T-helper 1 cell treated with Interleukin-12 subunit alpha and Interleukin-12 subunit beta and Interleukin-4 antibody, amounts not matched to agents 30 ng/mL and 1 ng/mL, for 36 hours (primary cell): ENCODE results near the gene IQSEC1. TPM values are rescaled to one million over a fixed set of nuclear protein-coding genes. Genes with fewer than 3 reads are reported as not detected.

ENCODE experiments used
- intact Hi-C: fragments of 100-400 bp; cut with micrococcal nuclease; formaldehyde crosslinking; loops from one replicate; pipeline ENCODE4 v1.15.1; 2024
- total RNA-seq: library from RNA; stranded (reverse); gene quantifications from 2 replicates; pipeline ENCODE4 v1.2.3, GENCODE V29; 2022

The IQSEC1 gene
- total RNA-seq, 1 donor from 2014 or later = 54.4 TPM

DNA sequence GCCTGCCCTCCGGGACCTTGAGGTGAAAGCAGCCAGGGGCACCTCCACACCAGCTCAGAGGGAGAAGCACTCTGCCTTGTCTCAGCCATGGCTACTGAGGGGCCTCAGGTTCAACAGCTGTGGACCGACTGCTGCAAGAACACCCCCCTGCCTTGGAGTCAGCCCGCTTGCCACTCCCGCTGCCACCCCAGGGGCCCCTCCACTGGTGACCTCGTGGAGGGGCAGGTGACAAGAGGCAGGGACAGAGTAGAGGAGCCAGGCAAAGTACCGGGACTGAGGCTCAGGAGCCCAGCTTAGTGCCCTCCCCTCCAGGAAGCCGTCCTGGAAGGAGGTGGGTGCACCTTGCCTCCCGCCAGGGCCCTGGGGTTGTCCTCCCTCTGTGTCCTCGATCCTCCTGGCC is 152.3 kb downstream of the IQSEC1 start:
- intact Hi-C loops = no loop called here

DNA sequence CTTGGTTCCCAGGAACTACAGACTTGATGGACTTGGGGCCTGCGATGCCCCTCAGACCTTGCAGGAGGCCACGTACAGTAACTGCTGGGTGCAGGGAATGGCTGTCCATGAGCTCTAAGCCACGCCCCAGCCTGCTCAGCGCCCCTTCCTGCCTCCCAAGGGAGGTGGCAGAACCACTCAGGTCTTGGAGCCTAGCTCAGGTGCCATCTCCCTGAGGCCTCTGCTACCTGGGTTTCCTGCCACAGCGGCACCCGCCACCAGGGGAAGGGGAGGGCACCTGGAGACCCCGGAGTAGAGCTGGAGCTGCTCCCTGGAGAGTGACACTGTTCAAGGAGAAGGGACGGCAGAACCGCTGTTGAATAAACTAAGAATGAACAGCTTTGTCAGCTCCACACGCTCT is 154.0 kb downstream of the IQSEC1 start:
- intact Hi-C loops = no loop called here

DNA sequence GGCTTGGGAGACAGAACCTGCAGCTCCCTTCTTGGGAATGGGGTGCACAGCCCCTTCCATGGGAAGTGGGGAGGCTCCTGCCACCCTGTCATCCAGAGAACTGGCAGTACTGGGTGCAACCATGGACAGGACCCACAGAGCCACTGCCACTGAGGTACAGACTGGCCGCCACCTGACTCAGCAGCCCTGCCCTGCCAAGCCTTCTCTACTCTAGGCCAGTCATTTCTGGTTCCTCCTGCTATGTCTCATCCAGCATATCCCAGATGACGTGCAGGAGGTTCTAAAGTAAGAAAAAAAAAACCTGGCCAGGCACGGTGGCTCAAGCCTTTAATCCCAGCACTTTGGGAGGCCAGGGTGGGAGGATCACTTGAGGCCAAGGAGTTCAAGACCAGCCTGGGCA is 155.0 kb downstream of the IQSEC1 start:
- intact Hi-C loops = no loop called here

DNA sequence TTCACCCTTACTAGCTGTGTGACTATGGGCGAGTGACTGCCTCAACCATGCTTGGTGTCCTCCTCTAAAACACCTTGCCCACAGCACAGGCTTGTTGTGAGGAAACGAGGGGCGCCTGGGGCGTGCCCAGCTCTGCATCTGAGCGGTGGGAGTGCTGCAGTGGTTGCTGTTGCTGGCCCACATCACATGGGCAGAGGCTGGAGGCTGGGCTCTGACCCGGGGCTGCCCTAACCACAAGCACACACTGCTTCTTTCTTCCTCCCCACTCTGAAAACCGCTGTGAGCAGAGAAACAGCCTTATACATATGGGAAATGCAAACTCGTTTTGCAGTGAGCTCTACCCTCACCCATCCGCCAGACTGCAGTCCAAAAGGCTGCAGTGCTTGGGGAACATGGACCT is 157.1 kb downstream of the IQSEC1 start:
- intact Hi-C loops = loop anchor here (1.0 kb wide), 2 partner anchors 33 to 68 kb away; no protein-coding TSS in a partner anchor

- intact Hi-C loops = no loop called here
Measured at GRCh38 chr3:12914088-12914487, 159.1 kb downstream of the IQSEC1 start.

- intact Hi-C loops = no loop called here
Measured at GRCh38 chr3:12911881-12912415, 161.3 kb downstream of the IQSEC1 start.

GRCh38 chr3:12910356-12911099 is 162.7 kb downstream of the IQSEC1 start:
- intact Hi-C loops = no loop called here

DNA sequence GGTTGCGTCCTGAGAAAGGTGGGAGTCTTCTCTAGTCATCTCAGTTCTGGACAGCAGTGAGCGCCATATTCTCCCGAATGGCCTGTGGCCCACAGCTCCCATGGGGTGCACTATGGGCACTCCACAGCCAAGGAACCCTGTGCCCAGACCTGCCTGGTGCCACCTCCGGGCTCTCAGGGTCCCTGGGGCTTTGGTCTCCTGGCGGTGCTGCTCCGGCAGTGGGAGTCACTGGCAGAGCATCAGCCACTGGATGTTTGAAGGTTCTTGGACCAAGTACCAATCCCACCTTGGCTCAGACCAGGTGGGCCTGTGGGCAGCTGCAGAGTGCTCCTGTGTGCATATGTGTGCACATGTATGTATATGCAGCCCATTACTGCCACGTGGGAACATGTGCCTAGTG is 163.5 kb downstream of the IQSEC1 start:
- intact Hi-C loops = no loop called here

DNA sequence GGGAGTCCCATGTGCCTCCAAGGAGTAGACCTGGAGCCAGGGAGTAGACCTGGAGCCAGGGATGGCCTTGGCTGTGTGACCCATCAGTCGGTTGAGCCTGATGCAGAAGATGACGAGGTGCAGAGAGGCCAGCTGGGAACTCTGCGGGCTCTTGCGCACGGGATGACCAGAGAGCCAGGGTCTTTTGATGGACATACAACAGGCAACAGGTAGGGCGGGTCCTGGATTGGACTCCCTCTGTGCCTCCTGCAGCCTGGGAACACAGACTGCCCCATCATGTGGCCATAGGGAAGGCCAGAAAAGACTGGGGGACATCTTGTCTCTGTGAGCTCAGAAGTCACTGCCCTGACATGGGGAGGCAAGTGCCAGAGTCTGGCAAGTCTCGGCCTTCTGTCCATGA is 164.4 kb downstream of the IQSEC1 start:
- intact Hi-C loops = no loop called here

DNA sequence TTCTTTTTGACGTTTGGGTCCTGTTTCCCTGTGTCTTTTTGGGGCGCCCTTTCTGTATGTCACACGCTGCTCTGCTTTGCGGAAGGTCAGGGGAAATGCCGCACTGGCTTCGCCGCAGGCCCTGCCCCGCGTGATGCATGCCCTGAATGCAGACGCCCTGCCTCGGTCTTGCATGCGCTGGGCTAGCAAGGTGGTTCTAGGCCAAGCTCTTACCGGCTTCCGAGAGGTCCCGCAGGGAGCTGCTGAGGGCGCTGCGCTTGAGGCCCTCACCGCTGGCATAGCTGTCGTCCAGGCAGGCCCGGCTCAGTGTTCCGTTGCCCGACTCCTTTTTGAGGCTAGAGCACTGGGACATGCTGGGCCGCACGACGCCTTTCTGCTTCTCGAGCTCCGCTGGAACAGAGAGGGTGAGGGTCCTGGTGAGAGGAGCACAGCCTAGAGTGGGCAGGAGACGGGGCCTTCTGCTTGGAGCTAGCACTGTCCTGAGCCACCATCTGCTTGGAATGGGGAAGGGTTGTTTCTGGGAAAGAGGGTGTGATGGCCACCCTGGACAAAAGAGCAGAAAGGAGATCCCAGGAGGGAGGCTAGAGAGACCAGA is 165.0 kb downstream of the IQSEC1 start:
- intact Hi-C loops = no loop called here

- intact Hi-C loops = no loop called here
Measured at GRCh38 chr3:12907729-12908128, 165.5 kb downstream of the IQSEC1 start.

- intact Hi-C loops = no loop called here
Measured at GRCh38 chr3:12907296-12907695, 165.9 kb downstream of the IQSEC1 start.

DNA sequence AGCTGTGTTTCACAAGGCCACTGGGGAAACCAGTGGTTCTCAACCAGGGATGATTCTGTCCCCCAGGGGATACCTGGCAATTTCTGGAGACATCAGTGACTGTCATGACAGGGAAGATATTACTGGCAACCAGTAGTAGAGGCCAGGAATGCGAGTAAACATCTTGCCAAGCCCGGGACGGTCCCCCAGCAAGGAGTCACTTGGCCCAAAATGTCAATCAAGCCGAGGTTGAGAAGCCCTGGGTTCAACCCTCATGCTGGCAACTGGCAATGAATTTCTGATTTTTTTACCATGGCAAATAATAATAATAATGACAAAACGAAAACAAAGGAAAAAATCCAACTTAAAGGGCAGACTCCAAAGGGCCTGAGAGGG is 166.3 kb downstream of the IQSEC1 start:
- intact Hi-C loops = no loop called here

GRCh38 chr3:12906141-12906915 is 166.9 kb downstream of the IQSEC1 start:
- intact Hi-C loops = no loop called here

DNA sequence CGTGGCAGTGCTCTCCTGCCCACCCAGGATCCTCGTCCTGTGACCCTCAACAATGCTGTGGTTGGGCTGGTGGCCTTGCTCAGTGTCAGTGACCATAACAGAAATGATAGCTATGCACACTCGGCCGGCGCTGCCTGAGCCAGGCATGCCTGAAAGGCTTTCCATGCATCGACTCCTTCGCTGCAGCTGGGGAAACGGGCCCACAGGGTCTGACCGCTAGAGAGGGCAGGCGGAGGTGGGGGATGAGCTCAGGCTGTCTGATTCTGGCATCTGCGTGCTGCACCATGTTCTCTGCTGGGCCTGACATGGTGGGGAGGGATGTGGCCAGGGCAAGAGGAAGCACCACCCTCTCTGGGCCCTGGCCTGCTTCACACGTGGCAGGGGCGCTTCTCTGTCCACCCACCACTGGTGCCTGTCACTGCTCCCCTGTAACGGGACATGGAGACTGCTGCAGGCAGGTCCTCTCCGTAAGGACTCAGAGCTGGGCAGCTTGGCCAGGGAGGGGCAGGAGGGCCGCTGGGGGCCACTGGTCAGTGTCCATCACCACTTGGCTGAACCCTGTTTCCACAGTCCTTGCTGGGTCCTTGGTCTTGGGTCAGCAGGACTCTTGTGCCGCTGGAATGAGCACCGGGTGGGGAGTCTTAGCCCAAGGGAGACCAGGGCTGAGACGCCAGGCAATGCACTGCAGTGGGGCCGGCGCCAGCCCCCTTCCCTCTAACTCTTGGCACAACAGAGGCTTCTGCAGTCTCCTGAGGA is 167.7 kb downstream of the IQSEC1 start:
- intact Hi-C loops = no loop called here

DNA sequence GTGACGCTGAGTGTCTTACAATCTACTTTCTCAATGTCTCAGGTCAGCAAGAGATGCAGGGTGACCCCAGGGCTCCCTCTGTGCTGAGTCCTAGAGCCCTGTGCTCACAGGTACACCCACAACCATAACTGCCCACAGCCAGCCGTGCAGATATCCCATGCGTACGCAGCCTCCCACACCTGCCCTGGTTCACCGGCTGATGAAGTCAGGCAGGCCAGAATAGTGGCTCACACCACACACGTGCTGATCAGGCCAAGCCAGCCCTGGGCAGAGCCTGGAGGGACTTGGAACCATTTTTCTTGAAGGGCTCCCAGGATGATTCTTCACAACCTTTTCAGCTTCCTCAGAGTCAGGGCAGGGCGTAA is 168.3 kb downstream of the IQSEC1 start:
- intact Hi-C loops = no loop called here

DNA sequence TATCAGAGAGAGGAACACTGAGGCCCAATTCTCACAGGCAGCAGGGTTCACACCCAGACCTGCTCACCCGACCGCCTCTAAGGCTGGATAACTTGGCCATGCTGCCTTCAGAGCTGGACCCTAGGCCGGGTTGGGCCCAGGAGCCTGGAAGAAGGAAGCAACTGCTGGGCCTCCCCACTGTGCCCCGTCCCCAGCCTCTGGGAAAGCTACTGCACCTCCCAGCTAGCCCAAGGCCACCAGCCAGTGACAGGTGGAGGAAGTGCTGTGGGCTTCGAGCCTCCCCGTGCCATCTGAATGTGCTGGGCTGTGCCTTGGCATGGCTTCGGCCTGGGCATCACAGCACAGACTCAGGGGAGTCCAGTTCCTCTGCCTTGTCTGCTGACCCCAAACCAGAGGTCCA is 169.3 kb downstream of the IQSEC1 start:
- intact Hi-C loops = no loop called here

GRCh38 chr3:12903000-12903800 is 170.0 kb downstream of the IQSEC1 start:
- intact Hi-C loops = no loop called here

- intact Hi-C loops = no loop called here
Measured at GRCh38 chr3:12902181-12902999, 170.8 kb downstream of the IQSEC1 start.

GRCh38 chr3:12901623-12902045 is 171.6 kb downstream of the IQSEC1 start:
- intact Hi-C loops = no loop called here
